GM19372 (cell line): Measurements from ENCODE around the gene SLC39A11.
"Not testable (repeated sequence)": the region's sequence is repeated elsewhere in the genome, so short reads cannot be mapped to it uniquely, and the experiment has no call there.

Source experiments
- ATAC-seq: cut with Tn5 transposase; IDR thresholded peaks from one replicate; pipeline ENCODE4 v1.9.1; 2021; ENCODE audit warnings: mild to moderate bottlenecking, low read depth, moderate library complexity; ENCODE audit not compliant: unreplicated experiment

The SLC39A11 gene

GRCh38 chr17:72654706-72655105 lies 437.8 kb downstream of the SLC39A11 start:
- ATAC-seq: no peak

GRCh38 chr17:72651988-72652387 lies 440.5 kb downstream of the SLC39A11 start:
- ATAC-seq: no peak

DNA sequence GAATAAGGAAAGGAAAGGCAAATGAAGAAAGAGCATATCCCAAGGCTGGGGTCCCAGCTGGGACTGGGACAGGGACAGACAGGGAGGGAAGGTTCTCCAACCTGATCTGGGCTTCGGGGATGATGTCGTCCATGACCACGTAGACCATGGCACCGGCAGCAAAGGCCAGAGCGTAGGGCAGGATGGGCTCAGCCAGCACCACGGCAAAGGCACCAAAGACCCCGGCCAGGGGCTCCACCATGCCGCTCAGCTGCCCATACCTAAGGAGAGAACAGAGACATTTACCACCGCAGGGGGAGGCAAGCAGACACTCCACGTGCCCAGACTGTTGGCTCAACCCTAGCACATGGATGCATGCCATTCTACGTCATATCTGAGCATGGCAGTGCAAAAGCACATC lies 443.8 kb downstream of the SLC39A11 start:
- no peak for ATAC-seq

- no peak for ATAC-seq
Measured at GRCh38 chr17:72646176-72646575, 446.3 kb downstream of the SLC39A11 start.

- no peak for ATAC-seq
Measured at GRCh38 chr17:72644492-72644891, 448.0 kb downstream of the SLC39A11 start.

DNA sequence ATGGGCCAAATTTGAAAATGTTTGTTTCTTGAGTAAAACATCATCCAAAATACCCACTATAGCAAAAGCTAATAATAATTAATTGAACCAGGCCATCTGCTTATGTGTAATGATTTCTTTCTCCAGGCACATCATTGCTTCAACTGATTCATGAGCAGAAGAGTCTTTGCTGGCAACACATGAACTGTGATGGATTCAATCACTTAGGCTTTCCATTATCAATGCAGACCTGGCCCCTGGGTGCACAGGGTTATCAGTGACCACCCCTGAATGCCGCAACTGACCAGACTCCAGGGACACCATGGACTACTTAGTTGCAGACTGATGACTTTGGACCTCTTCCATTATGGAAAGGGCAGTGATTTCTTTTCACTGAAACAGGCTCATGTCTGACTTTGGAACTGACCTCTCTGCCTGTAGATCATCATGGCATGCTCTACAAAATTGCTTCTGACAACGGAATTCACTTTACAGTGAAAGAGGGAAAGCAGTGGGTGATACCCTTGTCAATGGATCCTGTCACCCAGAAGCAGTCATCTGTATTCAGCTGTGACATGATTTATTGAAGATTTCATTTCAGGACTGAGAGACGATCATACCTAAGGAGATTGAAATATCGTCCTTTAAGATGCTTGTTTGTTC lies 448.8 kb downstream of the SLC39A11 start:
- no peak for ATAC-seq

- ATAC-seq: no peak
Measured at GRCh38 chr17:72642720-72643119, 449.8 kb downstream of the SLC39A11 start.

GRCh38 chr17:72640415-72641165 lies 451.9 kb downstream of the SLC39A11 start:
- no peak for ATAC-seq

DNA sequence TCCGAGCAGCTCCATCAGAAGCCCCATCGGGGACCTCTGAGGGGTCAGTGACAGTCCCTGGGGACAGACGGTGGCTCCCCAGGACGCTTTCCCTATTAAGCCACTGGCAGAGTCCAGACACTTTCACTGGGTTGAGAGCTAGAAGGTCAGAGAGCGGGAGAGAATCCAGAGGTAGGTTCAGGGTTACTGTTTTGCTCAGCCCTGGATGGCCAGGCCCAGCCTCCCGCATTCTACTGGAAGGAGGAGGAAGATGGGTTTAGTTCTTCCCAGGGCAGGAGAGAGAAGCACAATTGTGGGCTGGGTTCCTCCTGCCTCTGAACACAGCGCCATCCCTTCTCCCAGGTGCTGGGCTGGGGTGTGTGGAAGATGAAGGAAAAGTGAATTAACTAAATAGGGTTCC lies 452.8 kb downstream of the SLC39A11 start:
- no peak for ATAC-seq

DNA sequence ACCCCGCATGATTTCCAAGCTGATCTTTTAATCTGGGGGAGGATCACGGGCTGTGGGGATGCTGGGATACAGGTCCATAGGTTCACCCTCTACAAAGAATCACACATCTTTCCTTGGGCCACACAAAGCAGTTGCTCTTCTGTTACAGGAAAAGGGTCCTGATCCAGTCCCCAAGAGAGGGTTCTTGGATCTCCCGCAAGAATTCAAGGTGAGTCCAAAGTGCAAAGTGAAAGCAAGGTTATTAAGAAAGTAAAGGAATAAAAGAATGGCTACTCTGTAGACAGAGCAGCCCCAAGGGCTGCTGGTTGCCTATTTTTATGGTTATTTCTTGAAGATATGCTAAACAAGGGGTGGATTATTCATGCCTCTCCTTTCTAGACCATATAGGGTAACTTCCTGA lies 453.6 kb downstream of the SLC39A11 start:
- ATAC-seq: not testable (repeated sequence)

DNA sequence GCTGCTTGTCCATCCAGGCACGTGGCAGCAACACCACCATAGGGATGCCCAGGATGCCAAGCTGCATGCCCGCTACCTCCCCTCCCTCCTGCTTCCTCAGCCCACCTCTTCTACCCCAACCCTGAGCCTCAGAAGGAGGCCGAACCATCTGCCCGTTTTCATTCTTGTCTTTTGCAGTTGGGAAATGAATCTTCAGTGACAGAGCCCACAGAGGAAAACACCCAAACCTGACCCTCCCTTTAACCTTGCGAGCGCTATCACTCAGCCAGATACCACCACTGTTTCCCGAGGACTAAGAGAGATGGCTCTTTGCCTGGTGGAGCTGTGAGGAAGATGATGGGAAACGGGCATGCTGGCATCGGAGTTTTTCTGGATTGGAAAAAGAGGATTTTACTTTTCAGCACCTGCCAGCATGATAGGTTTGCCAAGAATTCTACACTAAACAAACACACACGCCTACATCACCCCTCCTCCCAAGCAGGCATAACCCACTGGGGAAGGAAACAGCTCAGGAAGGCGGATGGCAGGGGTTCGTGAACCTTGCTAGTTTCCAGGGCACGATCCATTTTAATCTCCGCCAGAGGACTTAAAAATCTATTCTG lies 457.4 kb downstream of the SLC39A11 start:
- no peak for ATAC-seq

DNA sequence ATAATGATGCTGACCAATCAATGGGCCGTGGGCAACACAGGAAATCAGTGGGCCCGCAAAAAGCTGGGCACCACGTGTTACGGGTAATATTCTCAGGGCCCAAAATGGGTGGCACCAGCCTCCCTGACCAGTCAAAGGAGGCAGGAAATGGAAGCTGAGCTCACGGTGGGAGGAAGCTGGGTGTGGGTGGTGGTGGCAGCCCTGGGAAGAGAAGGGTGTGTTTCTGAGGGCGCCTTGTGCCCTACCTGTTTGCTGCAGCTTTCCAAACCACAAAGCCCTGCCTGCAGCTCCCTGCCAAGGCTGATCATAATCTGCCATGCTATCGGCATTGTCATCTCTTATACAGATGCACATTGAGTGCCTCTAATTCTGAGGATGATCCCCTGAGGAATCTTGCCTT lies 457.9 kb downstream of the SLC39A11 start:
- ATAC-seq: no peak

DNA sequence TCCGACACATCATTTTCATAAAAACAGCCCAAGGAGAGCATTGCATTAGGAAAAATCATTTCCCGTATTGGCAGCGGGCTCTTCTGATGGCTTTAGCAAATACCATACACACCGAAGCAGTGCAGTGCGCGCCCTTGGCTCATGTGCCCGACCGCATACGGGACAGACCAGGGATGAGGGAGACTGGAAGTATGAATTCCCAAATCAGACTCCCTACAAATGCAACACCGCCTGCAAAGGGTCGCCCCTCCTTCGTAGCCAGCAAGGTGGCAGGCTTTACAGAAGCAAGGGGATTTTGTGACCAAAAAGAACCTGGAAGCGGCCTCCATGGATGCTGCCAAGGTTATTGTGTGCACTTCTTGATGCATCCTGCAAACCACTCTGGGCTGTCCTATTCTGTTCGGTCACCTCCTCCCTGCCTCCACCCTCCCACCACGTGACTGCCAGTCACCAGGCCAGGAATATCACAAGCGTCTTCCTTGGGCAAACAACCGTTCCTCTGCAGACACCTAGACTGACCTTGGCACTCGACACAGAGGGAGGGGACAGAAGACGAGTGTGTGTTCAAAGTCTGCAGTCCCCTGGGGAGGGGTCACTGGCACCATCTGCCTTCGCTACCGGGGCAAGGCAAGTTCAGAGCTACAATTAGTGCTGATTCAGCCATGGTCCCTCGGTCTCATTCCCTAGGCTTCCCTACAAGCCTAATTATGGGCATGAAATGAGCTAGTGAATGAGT lies 460.4 kb downstream of the SLC39A11 start:
- ATAC-seq: no peak

- ATAC-seq: no peak
Measured at GRCh38 chr17:72631568-72631948, 460.9 kb downstream of the SLC39A11 start.

GRCh38 chr17:72624652-72625051 lies 467.8 kb downstream of the SLC39A11 start:
- no peak for ATAC-seq

GRCh38 chr17:72624226-72624625 lies 468.3 kb downstream of the SLC39A11 start:
- ATAC-seq: no peak

- ATAC-seq: no peak
Measured at GRCh38 chr17:72622661-72623433, 469.6 kb downstream of the SLC39A11 start.

GRCh38 chr17:72619976-72620650 lies 472.4 kb downstream of the SLC39A11 start:
- no peak for ATAC-seq

GRCh38 chr17:72618001-72618509 lies 474.4 kb downstream of the SLC39A11 start:
- ATAC-seq: peak; percentile 59

- ATAC-seq: peak; percentile 2
Measured at GRCh38 chr17:72617557-72617956, 474.9 kb downstream of the SLC39A11 start.
